ENCODE data around the gene SVBP. TPM values are rescaled to one million over a fixed set of nuclear protein-coding genes. Genes with fewer than 3 reads are reported as not detected.

SVBP gene
- total and polyA plus RNA-seq, 2 donors (not counting 1 experiment from before 2014, with no cell fraction given): 12.6 to 21.9 TPM

GRCh38 chr1:42761567-42761966 lies 55.6 kb downstream of the SVBP start:
- Histone ChIP-seq H3K27ac (ENCODE audit: low read length in 2 of 2) (no peak overlapping the region), H3K4me2 (replicated peaks; ENCODE audit: low read depth, low read length, poor library complexity, severe bottlenecking) (no peak overlapping the region), H3K79me2 (ENCODE audit: control insufficient read depth, insufficient read depth, low read length) (peaks cover 40% of the 10 kb centered on the region), H3K27me3 (replicated peaks in 1 of 4; ENCODE audit: control extremely low read depth in 1 of 4, control insufficient read depth in 3 of 4, insufficient read depth in 4 of 4, low read length in 3 of 4) (no peaks in the 10 kb centered on the region), H3K36me3 (replicated peaks in 1 of 2; ENCODE audit: control extremely low read depth in 1 of 2, control insufficient read depth in 1 of 2, extremely low read depth in 1 of 2, insufficient read depth in 2 of 2, low read length in 1 of 2) (peaks cover 2 to 9% of the 10 kb centered on the region in 2 experiments), H4K20me1 (ENCODE audit: control insufficient read depth, insufficient read depth, low read length, poor library complexity, severe bottlenecking) (no peaks in the 10 kb centered on the region), H3K4me3 (ENCODE audit: control extremely low read depth in 1 of 5, extremely low read depth in 1 of 5, insufficient read depth in 1 of 5, low read depth in 2 of 5, low read length in 4 of 5) (no peak overlapping the region), H3K9ac (ENCODE audit: low read length) (no peak overlapping the region), H2AFZ (ENCODE audit: insufficient read depth, low read depth, low read length, poor library complexity, severe bottlenecking) (no peak overlapping the region), H3K9me3 (ENCODE audit: control extremely low read depth in 1 of 3, control insufficient read depth in 2 of 3, insufficient read depth in 1 of 3, low read length in 2 of 3) (no peaks in the 10 kb centered on the region), H3K4me1 (ENCODE audit: control insufficient read depth in 2 of 2, insufficient read depth in 2 of 2, low read length in 2 of 2) (peaks cover 30 to 38% of the 10 kb centered on the region in 2 donors)
- no CpG with 5 or more reads among the region's 4 CpGs for WGBS (ENCODE audit: insufficient coverage)
- Mint-ChIP-seq H3K27me3 (no peaks in the 10 kb centered on the region), H3K4me3 (no peak overlapping the region), H3K4me1 (peaks cover 16% of the 10 kb centered on the region), H3K9me3 (ENCODE audit: insufficient read depth) (no peaks in the 10 kb centered on the region), H3K27ac (no peak overlapping the region)
- CTCF ChIA-PET: interaction anchor here (1.6 kb wide), 1 partner anchor 15 kb away, joined by 6 read pairs; no protein-coding TSS in a partner anchor
- POLR2A ChIA-PET: no interaction called here
- intact Hi-C loops (cut with micrococcal nuclease): loop anchor here (10.0 kb wide), 1 partner anchor 1183 kb away; the partner anchor contains the start of gene IPO13
- no peak for ATAC-seq (ENCODE audit: low read depth)
- DNase-seq: no peak
- TF ChIP-seq, protein P1, sequence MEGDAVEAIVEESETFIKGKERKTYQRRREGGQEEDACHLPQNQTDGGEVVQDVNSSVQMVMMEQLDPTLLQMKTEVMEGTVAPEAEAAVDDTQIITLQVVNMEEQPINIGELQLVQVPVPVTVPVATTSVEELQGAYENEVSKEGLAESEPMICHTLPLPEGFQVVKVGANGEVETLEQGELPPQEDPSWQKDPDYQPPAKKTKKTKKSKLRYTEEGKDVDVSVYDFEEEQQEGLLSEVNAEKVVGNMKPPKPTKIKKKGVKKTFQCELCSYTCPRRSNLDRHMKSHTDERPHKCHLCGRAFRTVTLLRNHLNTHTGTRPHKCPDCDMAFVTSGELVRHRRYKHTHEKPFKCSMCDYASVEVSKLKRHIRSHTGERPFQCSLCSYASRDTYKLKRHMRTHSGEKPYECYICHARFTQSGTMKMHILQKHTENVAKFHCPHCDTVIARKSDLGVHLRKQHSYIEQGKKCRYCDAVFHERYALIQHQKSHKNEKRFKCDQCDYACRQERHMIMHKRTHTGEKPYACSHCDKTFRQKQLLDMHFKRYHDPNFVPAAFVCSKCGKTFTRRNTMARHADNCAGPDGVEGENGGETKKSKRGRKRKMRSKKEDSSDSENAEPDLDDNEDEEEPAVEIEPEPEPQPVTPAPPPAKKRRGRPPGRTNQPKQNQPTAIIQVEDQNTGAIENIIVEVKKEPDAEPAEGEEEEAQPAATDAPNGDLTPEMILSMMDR (IDR thresholded peaks at IDR 0.05): no peak
- TF ChIP-seq EZH2 (IDR thresholded peaks at IDR 0.05; ENCODE audit: borderline replicate concordance, insufficient read depth, low read depth, low read length, poor library complexity, severe bottlenecking): no peak

DNA sequence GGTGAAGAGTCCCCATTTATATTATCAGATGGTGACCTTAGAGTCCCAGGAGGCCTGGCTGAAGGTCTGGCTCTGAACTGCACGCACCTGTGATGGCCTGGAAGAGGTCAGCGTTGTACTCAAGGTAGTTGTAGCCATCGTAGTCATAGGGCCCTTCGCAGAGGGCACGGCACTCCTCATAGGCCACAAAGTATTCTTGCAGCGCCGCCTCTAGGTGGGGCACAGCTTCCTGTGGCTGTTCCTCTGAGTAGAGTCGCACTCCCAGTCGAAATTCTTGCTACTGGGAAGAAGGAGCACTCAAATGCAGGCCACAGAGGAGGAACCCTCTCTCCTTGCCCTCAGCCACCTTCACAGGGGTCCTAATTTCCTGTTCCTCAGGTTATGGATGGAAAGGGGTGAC lies 58.1 kb downstream of the SVBP start:
- peak overlapping the region; percentile 36 for H3K4me2 ChIP-seq (replicated peaks; ENCODE audit: low read depth, low read length, poor library complexity, severe bottlenecking)
- no peak overlapping the region for H3K4me3 Mint-ChIP-seq
- ChIA-PET CTCF (interaction anchor here (0.9 to 1.7 kb wide), 6 partner anchors 9 to 314 kb away, joined by 4 to 6 read pairs (median 4); partner anchors contain the start of gene YBX1), POLR2A (no interaction called here)
- H3K9me3 Mint-ChIP-seq (ENCODE audit: insufficient read depth): no peaks in the 10 kb centered on the region
- peaks cover 15% of the 10 kb centered on the region for H3K4me1 Mint-ChIP-seq
- DNase-seq (no peak), ATAC-seq (ENCODE audit: low read depth) (no peak)
- no peak overlapping the region for H3K4me3 ChIP-seq (ENCODE audit: control extremely low read depth in 1 of 5, extremely low read depth in 1 of 5, insufficient read depth in 1 of 5, low read depth in 2 of 5, low read length in 4 of 5)
- no peaks in the 10 kb centered on the region for H3K27me3 Mint-ChIP-seq
- peaks cover 16% of the 10 kb centered on the region for H3K79me2 ChIP-seq (ENCODE audit: control insufficient read depth, insufficient read depth, low read length)
- H3K4me1 ChIP-seq (ENCODE audit: control insufficient read depth in 2 of 2, insufficient read depth in 2 of 2, low read length in 2 of 2): peaks cover 15 to 21% of the 10 kb centered on the region in 2 donors
- 78% methylated on average over 9 of the region's 9 CpGs for WGBS (ENCODE audit: insufficient coverage)
- H4K20me1 ChIP-seq (ENCODE audit: control insufficient read depth, insufficient read depth, low read length, poor library complexity, severe bottlenecking): no peaks in the 10 kb centered on the region
- H3K27ac Mint-ChIP-seq: peak overlapping the region; percentile 68
- H3K36me3 ChIP-seq (replicated peaks in 1 of 2; ENCODE audit: control extremely low read depth in 1 of 2, control insufficient read depth in 1 of 2, extremely low read depth in 1 of 2, insufficient read depth in 2 of 2, low read length in 1 of 2): peaks cover 10 to 33% of the 10 kb centered on the region in 2 experiments
- no peaks in the 10 kb centered on the region for H3K27me3 ChIP-seq (replicated peaks in 1 of 4; ENCODE audit: control extremely low read depth in 1 of 4, control insufficient read depth in 3 of 4, insufficient read depth in 4 of 4, low read length in 3 of 4)
- H3K27ac ChIP-seq (ENCODE audit: low read length in 2 of 2): peak overlapping the region; percentile 51 to 79
- H3K9ac ChIP-seq (ENCODE audit: low read length): no peak overlapping the region
- H2AFZ ChIP-seq (ENCODE audit: insufficient read depth, low read depth, low read length, poor library complexity, severe bottlenecking): peak overlapping the region; percentile 11
- no peaks in the 10 kb centered on the region for H3K9me3 ChIP-seq (ENCODE audit: control extremely low read depth in 1 of 3, control insufficient read depth in 2 of 3, insufficient read depth in 1 of 3, low read length in 2 of 3)
- intact Hi-C loops (cut with micrococcal nuclease): no loop called here
- no peak for TF ChIP-seq EZH2 (IDR thresholded peaks at IDR 0.05; ENCODE audit: borderline replicate concordance, insufficient read depth, low read depth, low read length, poor library complexity, severe bottlenecking)
